MG63 (cell line): Measurements from ENCODE around the gene NXF1. TPM values are rescaled to one million over a fixed set of nuclear protein-coding genes. Genes with fewer than 3 reads are reported as not detected.
"Not testable (repeated sequence)": the region's sequence is repeated elsewhere in the genome, so short reads cannot be mapped to it uniquely, and the experiment has no call there.

Source experiments
- DNase-seq: peaks from one replicate; pipeline ENCODE4 v3.0.0-alpha.2; 2020
- H3K27me3 ChIP-seq: fragments of 250-450 bp; sonication (Bioruptor Pico); 2 replicates; pipeline ENCODE4 v1.5.1; 2020; ENCODE audit warnings: mild to moderate bottlenecking, moderate library complexity
- H3K36me3 ChIP-seq: fragments of 250-450 bp; sonication (Bioruptor Pico); 2 replicates; pipeline ENCODE4 v1.5.1; 2020; ENCODE audit warnings: mild to moderate bottlenecking, moderate library complexity
- H3K4me3 ChIP-seq: fragments of 250-450 bp; sonication (Bioruptor Pico); 2 replicates; pipeline ENCODE4 v1.5.1; 2020; ENCODE audit warnings: mild to moderate bottlenecking, moderate library complexity
- H3K9me3 ChIP-seq: fragments of 250-450 bp; sonication (Bioruptor Pico); 2 replicates; pipeline ENCODE4 v1.5.1; 2020; ENCODE audit warnings: mild to moderate bottlenecking, moderate library complexity
- total RNA-seq: library from RNA; depleted of rRNA; stranded (reverse); fragments of >200 nt; shearing (Covaris generic); gene quantifications from 2 replicates; pipeline ENCODE4 v1.2.3, GENCODE V29; 2014; ENCODE audit warnings: low replicate concordance; rRNA removed

The NXF1 gene
- total RNA-seq, result 5.4 and 15.6 TPM in 2 replicates

GRCh38 chr11:62805076-62805892 lies at the start of gene NXF1:
TSS of gene NXF1 (minus strand) at chr11:62805440. CDS start at chr11:62805356, 84 bp downstream.
- Histone ChIP-seq H3K36me3 (peaks cover 37% of the 10 kb centered on the region), H3K4me3 (peak within 1 kb of the TSS; percentile 77), H3K27me3 (no peaks in the 10 kb centered on the region), H3K9me3 (no peaks in the 10 kb centered on the region)
- DNase-seq, result peak; percentile 87

- H3K36me3 ChIP-seq, result peaks cover 62% of the 10 kb centered on the region
- H3K4me3 ChIP-seq, result peak overlapping the region; percentile 93
- DNase-seq, result no peak
- H3K27me3 ChIP-seq, result no peaks in the 10 kb centered on the region
- no peaks in the 10 kb centered on the region for H3K9me3 ChIP-seq
Measured at GRCh38 chr11:62854013-62854824, 49.0 kb upstream of the NXF1 start.

DNA sequence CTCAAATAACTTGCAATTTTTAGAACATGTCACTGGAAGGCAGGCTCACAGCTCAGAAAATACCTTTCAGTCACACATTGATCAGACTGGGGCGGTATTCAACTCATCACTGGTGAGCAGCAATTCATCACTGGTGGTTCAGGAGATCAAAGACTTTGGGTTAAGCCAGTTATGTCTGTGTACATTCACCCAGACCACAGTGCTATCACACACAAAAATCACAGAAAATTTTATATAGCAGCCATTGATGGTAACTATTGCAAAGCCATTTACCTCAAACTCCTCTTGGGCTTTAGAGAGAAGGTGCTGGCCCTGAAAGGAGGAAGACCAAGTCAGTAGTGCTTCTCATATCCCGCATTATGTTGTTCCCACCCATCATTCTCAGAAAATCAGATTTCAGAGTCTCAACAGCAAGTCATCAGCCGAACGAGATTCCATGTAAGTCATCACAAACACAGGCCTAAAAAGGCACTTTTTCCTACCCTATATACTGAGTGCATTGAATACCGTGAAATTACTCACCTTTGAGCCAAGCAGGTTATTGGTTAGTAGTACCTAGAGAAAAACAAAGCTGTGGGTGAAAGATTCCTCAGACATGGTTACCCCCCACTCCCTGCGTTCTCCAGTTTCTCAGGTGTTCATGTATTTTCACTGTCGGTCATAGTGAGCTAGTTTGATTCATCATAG lies 48.2 kb upstream of the NXF1 start:
- Histone ChIP-seq H3K9me3 (no peaks in the 10 kb centered on the region), H3K36me3 (peaks cover 61% of the 10 kb centered on the region), H3K4me3 (peak overlapping the region; percentile 93), H3K27me3 (no peaks in the 10 kb centered on the region)
- DNase-seq, result no peak

DNA sequence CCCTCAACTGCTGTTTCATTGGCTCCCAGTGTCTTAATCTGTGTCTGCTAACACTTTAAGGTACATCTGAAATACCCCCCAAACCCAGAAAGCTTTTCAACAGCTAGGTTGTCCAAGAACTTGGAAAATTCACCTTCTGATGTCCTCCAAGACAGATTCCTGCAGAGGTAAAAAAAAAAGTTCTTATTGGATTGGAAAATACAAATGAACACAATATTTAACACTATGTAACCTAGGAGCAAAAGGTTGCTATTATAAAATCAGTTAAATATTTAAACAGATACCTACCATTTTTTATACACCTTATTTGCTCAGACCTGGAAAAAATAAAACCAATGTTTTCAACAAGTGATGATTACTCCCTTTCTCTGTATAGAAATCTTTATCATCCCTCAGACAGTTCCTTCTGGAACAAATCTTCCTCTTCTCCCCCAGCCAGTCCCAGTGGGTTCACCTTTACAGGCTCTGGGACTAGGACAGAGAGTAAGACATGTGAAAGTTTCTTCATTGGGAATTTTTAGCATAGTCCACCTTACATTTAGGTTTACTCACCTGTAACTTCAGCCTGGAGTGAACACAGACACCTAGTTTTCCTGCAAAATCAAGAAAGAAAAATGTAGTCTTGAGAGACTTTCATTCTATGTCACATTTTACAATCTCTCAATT lies 47.4 kb upstream of the NXF1 start:
- Histone ChIP-seq H3K4me3 (peak overlapping the region; percentile 93), H3K27me3 (no peaks in the 10 kb centered on the region), H3K36me3 (peaks cover 53% of the 10 kb centered on the region), H3K9me3 (no peaks in the 10 kb centered on the region)
- DNase-seq, result no peak

- Histone ChIP-seq H3K4me3 (peak overlapping the region; percentile 93), H3K27me3 (no peaks in the 10 kb centered on the region), H3K9me3 (no peaks in the 10 kb centered on the region), H3K36me3 (peaks cover 48% of the 10 kb centered on the region)
- DNase-seq, result no peak
Measured at GRCh38 chr11:62851807-62852522, 46.7 kb upstream of the NXF1 start.

GRCh38 chr11:62850911-62851806 lies 45.9 kb upstream of the NXF1 start:
- Histone ChIP-seq H3K4me3 (no peak overlapping the region), H3K9me3 (no peaks in the 10 kb centered on the region), H3K36me3 (peaks cover 41% of the 10 kb centered on the region), H3K27me3 (no peaks in the 10 kb centered on the region)
- peak; percentile 43 for DNase-seq

- Histone ChIP-seq H3K4me3 (no peak overlapping the region), H3K9me3 (no peaks in the 10 kb centered on the region), H3K36me3 (peaks cover 12% of the 10 kb centered on the region), H3K27me3 (no peaks in the 10 kb centered on the region)
- no peak for DNase-seq
Measured at GRCh38 chr11:62847767-62848314, 42.6 kb upstream of the NXF1 start.

GRCh38 chr11:62846177-62846576 lies 40.9 kb upstream of the NXF1 start:
- no peaks in the 10 kb centered on the region for H3K36me3 ChIP-seq

GRCh38 chr11:62844154-62844553 lies 38.9 kb upstream of the NXF1 start:
- no peak for DNase-seq
- Histone ChIP-seq H3K36me3 (no peaks in the 10 kb centered on the region; the same call in 1 of the 2 replicates), H3K4me3 (no peak overlapping the region), H3K27me3 (no peaks in the 10 kb centered on the region), H3K9me3 (no peaks in the 10 kb centered on the region)

More at GRCh38 chr11:62846177-62846576, 40.9 kb upstream of the NXF1 start:
- DNase-seq, result no peak
- Histone ChIP-seq H3K9me3 (no peaks in the 10 kb centered on the region), H3K27me3 (no peaks in the 10 kb centered on the region), H3K4me3 (no peak overlapping the region)

DNA sequence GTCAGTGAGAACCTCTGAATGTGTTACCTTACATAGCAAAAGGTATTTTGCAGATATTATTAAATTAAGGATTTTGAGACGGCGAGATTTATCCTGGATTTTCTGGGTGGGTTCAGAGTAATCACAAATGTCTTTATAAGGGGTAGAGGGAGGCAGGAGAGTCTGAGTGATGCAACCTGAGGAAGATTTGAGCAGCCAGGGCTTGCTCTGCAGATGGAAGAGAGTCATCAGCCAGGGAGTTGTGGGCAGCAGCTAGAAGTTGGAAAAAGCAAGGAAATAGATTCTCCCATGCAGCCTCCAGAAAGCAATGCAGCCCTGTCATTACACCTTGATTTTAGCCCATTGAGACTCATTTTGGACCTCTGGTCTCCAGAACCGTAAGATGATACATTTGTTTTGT lies 38.2 kb upstream of the NXF1 start:
- H3K9me3 ChIP-seq, result no peaks in the 10 kb centered on the region
- H3K27me3 ChIP-seq, result no peaks in the 10 kb centered on the region
- no peaks in the 10 kb centered on the region; the same call in 1 of the 2 replicates for H3K36me3 ChIP-seq
- no peak for DNase-seq
- H3K4me3 ChIP-seq, result no peak overlapping the region

DNA sequence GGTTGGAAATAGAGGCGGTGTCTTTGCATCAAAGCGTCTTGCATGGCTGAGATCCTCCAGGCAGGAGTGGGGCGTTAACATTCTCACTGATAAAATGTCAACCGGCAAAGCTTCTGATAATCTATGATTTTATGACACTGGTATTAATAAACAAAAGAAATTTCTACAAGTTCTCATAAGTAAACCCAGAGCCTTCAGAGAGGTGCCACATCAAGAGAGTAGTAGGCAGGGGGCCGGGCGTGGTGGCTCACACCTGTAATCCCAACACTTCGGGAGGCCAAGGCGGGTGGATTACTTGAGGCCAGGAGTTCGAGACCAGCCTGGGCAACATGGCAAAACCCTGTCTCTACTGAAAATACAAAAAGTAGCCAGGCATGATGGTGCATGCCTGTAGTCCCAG lies 37.7 kb upstream of the NXF1 start:
- H3K9me3 ChIP-seq, H3K4me3 ChIP-seq, H3K36me3 ChIP-seq, DNase-seq, H3K27me3 ChIP-seq: not testable (repeated sequence)

DNA sequence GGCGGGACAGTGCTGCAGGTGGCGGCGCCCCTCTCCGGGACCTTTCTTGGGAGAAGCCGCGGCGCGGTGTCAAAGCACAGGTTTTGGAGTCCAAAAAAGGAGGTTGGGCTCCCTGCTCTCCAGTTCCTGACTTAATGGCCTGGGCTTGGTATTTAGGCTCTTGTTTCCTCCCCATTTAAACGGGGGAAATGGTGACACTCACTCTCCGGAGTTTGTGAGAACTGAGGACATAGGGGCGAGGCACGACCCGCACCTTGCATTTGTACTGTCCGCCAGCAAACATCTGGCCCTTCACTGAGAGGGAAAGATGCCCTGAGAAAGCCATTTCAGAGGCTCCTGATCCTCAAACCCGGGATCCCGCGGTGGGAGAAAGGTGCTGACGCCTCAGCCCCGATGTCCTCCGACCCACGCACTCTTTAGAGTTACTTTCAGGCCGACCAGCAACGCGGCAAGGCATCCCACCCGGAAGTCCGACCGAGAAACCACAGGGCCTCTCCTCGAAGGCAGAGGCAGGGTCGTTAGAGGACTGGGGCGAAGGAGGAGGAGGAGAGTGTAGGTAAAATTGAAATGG lies 37.0 kb upstream of the NXF1 start:
- no peak for DNase-seq
- H3K27me3 ChIP-seq, result no peaks in the 10 kb centered on the region
- H3K4me3 ChIP-seq, result peak overlapping the region; percentile 43
- H3K36me3 ChIP-seq, result peaks cover 7% of the 10 kb centered on the region
- H3K9me3 ChIP-seq, result no peaks in the 10 kb centered on the region

DNA sequence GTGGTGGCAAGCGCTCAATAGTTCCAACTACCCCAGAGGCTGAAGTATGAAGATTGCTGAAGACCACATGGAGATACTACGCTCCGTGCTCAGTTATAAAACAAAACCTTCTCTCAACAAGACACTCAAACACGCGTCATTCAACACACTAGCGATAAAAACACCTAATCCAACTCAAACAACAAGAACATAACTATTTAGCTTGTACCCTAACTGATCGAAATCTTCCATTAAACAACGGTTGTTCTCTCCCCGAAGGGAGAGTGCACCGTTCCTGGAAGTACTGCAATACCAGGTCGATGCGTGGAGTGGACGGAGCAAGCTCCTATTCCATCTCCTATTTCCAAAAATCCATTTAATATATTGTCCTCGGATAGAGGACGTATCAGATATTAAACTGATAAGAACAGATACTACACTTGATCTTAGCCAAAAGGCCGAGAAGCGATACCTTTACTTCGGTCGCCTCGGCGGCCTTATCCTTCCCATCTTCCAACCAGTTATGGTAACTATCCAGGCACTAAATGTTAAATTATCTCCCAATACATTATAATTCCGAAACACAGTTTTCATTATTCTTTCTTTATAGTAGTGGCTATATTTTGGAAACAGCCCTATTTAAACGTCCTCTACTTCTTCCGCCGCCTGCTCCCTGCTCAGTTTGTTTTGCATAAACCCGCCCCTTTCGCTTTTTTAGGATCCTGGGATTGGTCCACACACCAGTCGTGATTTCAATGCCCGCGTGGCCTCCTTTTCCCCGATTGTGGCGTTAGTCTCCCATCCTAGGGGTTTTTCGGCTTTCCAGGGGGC lies 36.3 kb upstream of the NXF1 start:
- H3K4me3 ChIP-seq, result peak overlapping the region; percentile 93
- peaks cover 10% of the 10 kb centered on the region for H3K36me3 ChIP-seq
- H3K27me3 ChIP-seq, result no peaks in the 10 kb centered on the region
- H3K9me3 ChIP-seq, result no peaks in the 10 kb centered on the region
- peak; percentile 86 for DNase-seq
